H1 (cell line): Measurements from ENCODE around the gene SLC26A1.

Source experiments
- EP300 ChIP-seq, 2 experiments: IDR thresholded peaks; 1 replicate in 1 of 2; 2 replicates in 1 of 2; pipeline ENCODE4 v1.6.1; 2011 to 2012; ENCODE audit warnings: low read depth in 2 of 2, low read length in 2 of 2, mild to moderate bottlenecking in 2 of 2, borderline replicate concordance in 1 of 2, inconsistent platforms in 1 of 2, moderate library complexity in 1 of 2
- FOSL1 ChIP-seq: IDR thresholded peaks from 2 replicates; pipeline ENCODE4 v1.6.1; 2011; ENCODE audit warnings: mild to moderate bottlenecking, low read depth, low read length, moderate library complexity; ENCODE audit not compliant: insufficient read depth
- RAD21 ChIP-seq, 2 experiments: IDR thresholded peaks in 1 of 2; conservative IDR thresholded peaks in 1 of 2; 2 replicates each; pipeline ENCODE4 v1.6.1; 2011; ENCODE audit warnings: low read depth in 2 of 2, low read length in 2 of 2, improper control_type of control experiment in 1 of 2, inconsistent platforms in 1 of 2, mild to moderate bottlenecking in 1 of 2, moderate library complexity in 1 of 2
- TAF1 ChIP-seq: IDR thresholded peaks from 2 replicates; pipeline ENCODE4 v1.6.1; 2011; ENCODE audit warnings: mild to moderate bottlenecking, low read depth, low read length
- TF ChIP-seq, protein P1 (sequence below), 3 experiments: IDR thresholded peaks; 1 replicate in 2 of 3; 2 replicates in 1 of 3; pipeline versions ENCODE4 v1.5.1 to v1.6.1; 2011; ENCODE audit warnings: low read length in 3 of 3, mild to moderate bottlenecking in 3 of 3, inconsistent platforms in 2 of 3, low read depth in 1 of 3, moderate library complexity in 1 of 3; ENCODE audit not compliant: insufficient read depth in 1 of 3; ENCODE audit errors: control extremely low read depth in 1 of 3

DNA sequence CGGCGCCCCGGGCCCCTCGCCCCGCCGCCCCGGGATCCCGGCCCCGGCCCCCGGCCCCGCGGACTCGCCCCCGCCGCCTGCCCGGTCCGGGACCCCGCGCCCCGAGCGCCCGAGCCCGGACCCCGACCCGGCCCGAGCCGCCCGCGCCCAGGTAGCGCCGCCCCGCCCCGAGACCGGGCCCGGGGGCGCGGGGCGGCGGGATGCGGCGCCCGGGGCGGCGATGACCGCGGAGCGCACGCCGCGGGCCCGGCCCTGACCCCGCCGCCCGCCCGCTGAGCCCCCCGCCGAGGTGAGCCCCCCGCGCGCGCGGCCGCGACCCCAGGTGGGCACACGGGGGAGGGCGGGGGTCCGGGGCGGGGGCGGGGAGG, 18.4 kb upstream of the SLC26A1 start:
- TF ChIP-seq, protein P1, sequence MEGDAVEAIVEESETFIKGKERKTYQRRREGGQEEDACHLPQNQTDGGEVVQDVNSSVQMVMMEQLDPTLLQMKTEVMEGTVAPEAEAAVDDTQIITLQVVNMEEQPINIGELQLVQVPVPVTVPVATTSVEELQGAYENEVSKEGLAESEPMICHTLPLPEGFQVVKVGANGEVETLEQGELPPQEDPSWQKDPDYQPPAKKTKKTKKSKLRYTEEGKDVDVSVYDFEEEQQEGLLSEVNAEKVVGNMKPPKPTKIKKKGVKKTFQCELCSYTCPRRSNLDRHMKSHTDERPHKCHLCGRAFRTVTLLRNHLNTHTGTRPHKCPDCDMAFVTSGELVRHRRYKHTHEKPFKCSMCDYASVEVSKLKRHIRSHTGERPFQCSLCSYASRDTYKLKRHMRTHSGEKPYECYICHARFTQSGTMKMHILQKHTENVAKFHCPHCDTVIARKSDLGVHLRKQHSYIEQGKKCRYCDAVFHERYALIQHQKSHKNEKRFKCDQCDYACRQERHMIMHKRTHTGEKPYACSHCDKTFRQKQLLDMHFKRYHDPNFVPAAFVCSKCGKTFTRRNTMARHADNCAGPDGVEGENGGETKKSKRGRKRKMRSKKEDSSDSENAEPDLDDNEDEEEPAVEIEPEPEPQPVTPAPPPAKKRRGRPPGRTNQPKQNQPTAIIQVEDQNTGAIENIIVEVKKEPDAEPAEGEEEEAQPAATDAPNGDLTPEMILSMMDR (IDR thresholded peaks at IDR 0.05; ENCODE audit: control extremely low read depth in 1 of 3, insufficient read depth in 1 of 3, low read depth in 1 of 3, low read length in 3 of 3): no peak
- TF ChIP-seq TAF1 (no peak), RAD21 (IDR thresholded peaks at IDR 0.05 in 1 of 2, conservative IDR thresholded peaks at IDR 0.05 in 1 of 2; ENCODE audit: low read depth in 2 of 2, low read length in 2 of 2) (no peak), EP300 (IDR thresholded peaks at IDR 0.05; ENCODE audit: borderline replicate concordance in 1 of 2, low read depth in 2 of 2, low read length in 2 of 2) (no peak), FOSL1 (no peak)
